ENCODE results near the gene OR14I1. TPM values are rescaled to one million over a fixed set of nuclear protein-coding genes. Genes with fewer than 3 reads are reported as not detected.

The OR14I1 gene
- total RNA-seq, 1 donor = not detected

DNA sequence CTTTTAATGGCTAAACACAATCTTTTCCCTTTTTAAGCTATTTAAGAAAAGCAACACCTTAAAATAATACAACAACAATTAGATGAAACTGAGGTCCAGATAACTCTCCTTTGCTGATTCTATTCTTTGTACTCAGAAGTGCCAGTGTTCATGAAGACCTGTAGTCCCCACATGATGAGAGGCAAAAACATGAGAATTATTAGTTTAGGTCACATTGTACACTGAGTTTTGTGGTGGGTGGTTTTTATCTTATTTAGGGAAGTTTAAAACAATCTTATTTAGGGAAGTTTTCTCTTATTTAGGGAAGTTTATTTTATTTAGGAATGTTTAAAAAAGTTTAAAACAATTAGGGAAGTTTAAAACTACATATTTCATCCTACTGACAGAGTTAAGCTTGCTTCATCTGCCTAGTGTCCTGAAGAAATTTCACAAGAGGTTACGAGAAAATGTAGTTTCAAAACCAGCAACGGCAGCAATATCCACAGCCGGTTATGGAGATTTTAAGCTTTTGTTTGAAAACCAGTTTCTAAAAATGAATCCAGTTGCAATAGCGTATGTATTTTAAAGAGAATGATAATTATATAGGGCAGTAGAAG is 7.8 kb upstream of the OR14I1 start:
- Histone ChIP-seq H3K4me1 (ENCODE audit: insufficient read depth, low read length) (no peaks in the 10 kb centered on the region), H3K27me3 (ENCODE audit: insufficient read depth, low read length) (no peaks in the 10 kb centered on the region), H2AFZ (ENCODE audit: low read length) (no peak overlapping the region), H4K20me1 (ENCODE audit: insufficient read depth, low read length) (no peaks in the 10 kb centered on the region), H3K79me2 (ENCODE audit: insufficient read depth, low read length) (no peaks in the 10 kb centered on the region), H3K4me2 (ENCODE audit: insufficient read depth, low read length) (no peak overlapping the region), H3K4me3 (ENCODE audit: insufficient read depth, low read length) (no peak overlapping the region), H3K9me3 (ENCODE audit: low read depth, low read length) (no peaks in the 10 kb centered on the region), H3K36me3 (ENCODE audit: insufficient read depth, low read length) (no peaks in the 10 kb centered on the region), H3K27ac (ENCODE audit: low read depth, low read length) (no peak overlapping the region)
- no peak for TF ChIP-seq CTCF (IDR thresholded peaks at IDR 0.05; ENCODE audit: extremely low read depth, low read depth, low read length)
- DNase-seq (ENCODE audit: insufficient read length, low spot score, missing footprints) = no peak

GRCh38 chr1:248704606-248705005 is 2.0 kb upstream of the OR14I1 start:
- Histone ChIP-seq H3K4me3 (ENCODE audit: insufficient read depth, low read length) (no peak overlapping the region), H3K9me3 (ENCODE audit: low read depth, low read length) (no peaks in the 10 kb centered on the region), H3K79me2 (ENCODE audit: insufficient read depth, low read length) (no peaks in the 10 kb centered on the region), H3K4me2 (ENCODE audit: insufficient read depth, low read length) (no peak overlapping the region), H3K27me3 (ENCODE audit: insufficient read depth, low read length) (no peaks in the 10 kb centered on the region), H4K20me1 (ENCODE audit: insufficient read depth, low read length) (no peaks in the 10 kb centered on the region), H3K36me3 (ENCODE audit: insufficient read depth, low read length) (no peaks in the 10 kb centered on the region), H3K4me1 (ENCODE audit: insufficient read depth, low read length) (no peaks in the 10 kb centered on the region), H2AFZ (ENCODE audit: low read length) (no peak overlapping the region), H3K27ac (ENCODE audit: low read depth, low read length) (no peak overlapping the region)
- no peak for DNase-seq (ENCODE audit: insufficient read length, low spot score, missing footprints)
- no peak for TF ChIP-seq CTCF (IDR thresholded peaks at IDR 0.05; ENCODE audit: extremely low read depth, low read depth, low read length)

- no peak for DNase-seq (ENCODE audit: insufficient read length, low spot score, missing footprints)
- Histone ChIP-seq H2AFZ (ENCODE audit: low read length) (no peak overlapping the region), H3K4me1 (ENCODE audit: insufficient read depth, low read length) (no peaks in the 10 kb centered on the region), H3K79me2 (ENCODE audit: insufficient read depth, low read length) (no peaks in the 10 kb centered on the region), H3K27me3 (ENCODE audit: insufficient read depth, low read length) (no peaks in the 10 kb centered on the region), H3K27ac (ENCODE audit: low read depth, low read length) (no peak overlapping the region), H4K20me1 (ENCODE audit: insufficient read depth, low read length) (no peaks in the 10 kb centered on the region), H3K36me3 (ENCODE audit: insufficient read depth, low read length) (no peaks in the 10 kb centered on the region), H3K9me3 (ENCODE audit: low read depth, low read length) (no peaks in the 10 kb centered on the region), H3K4me3 (ENCODE audit: insufficient read depth, low read length) (no peak overlapping the region), H3K4me2 (ENCODE audit: insufficient read depth, low read length) (no peak overlapping the region)
- TF ChIP-seq CTCF (IDR thresholded peaks at IDR 0.05; ENCODE audit: extremely low read depth, low read depth, low read length) = no peak
These were observed 1.1 kb upstream of the OR14I1 start for GRCh38 chr1:248703674-248704073.

DNA sequence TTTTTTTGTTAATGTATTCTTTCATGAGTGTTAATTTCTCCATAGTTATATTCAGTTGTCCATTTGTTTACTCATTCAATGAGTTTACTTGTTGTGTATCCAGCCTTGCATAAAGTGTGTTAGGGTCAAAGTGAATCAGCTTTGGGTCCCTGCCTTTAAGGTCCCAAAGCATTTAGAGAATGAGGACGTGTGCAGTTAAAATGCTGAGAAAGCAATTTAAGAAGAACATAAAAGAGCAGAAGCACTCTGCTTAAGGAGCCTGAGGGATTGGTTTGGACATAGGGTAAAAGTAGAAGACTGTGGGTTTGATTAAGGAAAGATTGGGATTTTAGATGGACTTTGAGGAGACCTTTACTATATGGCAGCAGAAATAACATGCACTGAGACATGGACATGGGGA is 3.5 kb downstream of the OR14I1 start:
- Histone ChIP-seq H2AFZ (ENCODE audit: low read length) (no peak overlapping the region), H3K9me3 (ENCODE audit: low read depth, low read length) (no peaks in the 10 kb centered on the region), H3K27me3 (ENCODE audit: insufficient read depth, low read length) (no peaks in the 10 kb centered on the region), H3K79me2 (ENCODE audit: insufficient read depth, low read length) (no peaks in the 10 kb centered on the region), H3K27ac (ENCODE audit: low read depth, low read length) (no peak overlapping the region), H3K36me3 (ENCODE audit: insufficient read depth, low read length) (no peaks in the 10 kb centered on the region), H3K4me3 (ENCODE audit: insufficient read depth, low read length) (no peak overlapping the region), H3K4me2 (ENCODE audit: insufficient read depth, low read length) (no peak overlapping the region), H3K4me1 (ENCODE audit: insufficient read depth, low read length) (no peaks in the 10 kb centered on the region), H4K20me1 (ENCODE audit: insufficient read depth, low read length) (no peaks in the 10 kb centered on the region)
- TF ChIP-seq CTCF (IDR thresholded peaks at IDR 0.05; ENCODE audit: extremely low read depth, low read depth, low read length) = no peak
- DNase-seq (ENCODE audit: insufficient read length, low spot score, missing footprints) = no peak

All from osteoblast (primary cell).